GOT3 (cell line): ENCODE measurements around the gene ITCH.
"Not testable (repeated sequence)": the region's sequence is repeated elsewhere in the genome, so short reads cannot be mapped to it uniquely, and the experiment has no call there.

Source experiments
- DNase-seq: peaks from one replicate; lab custom pipeline; 2025; ENCODE audit warnings: mixed read lengths; lab: John Stamatoyannopoulos, UW

ITCH gene

DNA sequence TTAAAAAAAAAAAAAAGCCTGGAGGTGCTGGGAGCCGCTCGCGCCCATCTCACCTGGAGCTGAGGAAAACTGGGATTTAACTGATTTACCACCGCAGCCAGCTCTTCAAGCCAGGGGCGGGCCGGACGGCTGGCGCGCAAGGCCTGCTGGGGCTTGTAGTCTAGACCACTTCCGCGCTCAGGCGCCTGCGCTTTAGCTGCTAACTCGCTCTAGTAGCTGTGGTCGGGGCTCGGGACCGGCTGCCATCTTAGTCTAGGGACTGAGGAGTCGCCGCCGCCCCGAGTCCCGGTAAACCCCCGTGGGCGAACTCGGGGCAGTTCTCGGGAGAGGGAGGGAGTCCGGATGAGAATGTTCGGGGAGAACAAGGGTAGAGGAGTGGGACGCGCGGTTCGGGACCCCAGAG lies at the start of gene ITCH:
Gene ITCH, plus strand, starts transcription at position 212 of the 403 bp plus-strand sequence. CDS start 30,539 bp downstream, outside the sequence.
- peak; percentile 69 for DNase-seq

DNA sequence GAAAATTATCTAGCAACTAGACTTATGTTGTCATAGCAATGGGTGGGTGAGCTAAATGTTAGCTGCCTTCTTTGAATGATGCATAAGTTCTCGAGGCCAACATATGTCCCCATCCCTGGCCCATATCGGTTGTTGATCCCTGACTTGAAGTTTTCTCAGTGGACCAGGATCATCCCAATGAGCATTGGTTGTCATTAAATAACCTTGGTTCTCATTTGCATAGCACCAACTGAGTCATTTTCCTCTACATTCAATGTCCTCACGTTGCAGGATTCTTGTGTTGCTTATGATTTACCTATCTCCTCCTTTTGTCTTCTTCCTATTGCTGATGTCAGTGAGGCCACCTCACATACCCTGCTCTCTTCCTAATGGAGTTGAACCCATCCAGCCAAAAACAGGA lies 47.8 kb upstream of the ITCH start:
- DNase-seq = no peak

DNA sequence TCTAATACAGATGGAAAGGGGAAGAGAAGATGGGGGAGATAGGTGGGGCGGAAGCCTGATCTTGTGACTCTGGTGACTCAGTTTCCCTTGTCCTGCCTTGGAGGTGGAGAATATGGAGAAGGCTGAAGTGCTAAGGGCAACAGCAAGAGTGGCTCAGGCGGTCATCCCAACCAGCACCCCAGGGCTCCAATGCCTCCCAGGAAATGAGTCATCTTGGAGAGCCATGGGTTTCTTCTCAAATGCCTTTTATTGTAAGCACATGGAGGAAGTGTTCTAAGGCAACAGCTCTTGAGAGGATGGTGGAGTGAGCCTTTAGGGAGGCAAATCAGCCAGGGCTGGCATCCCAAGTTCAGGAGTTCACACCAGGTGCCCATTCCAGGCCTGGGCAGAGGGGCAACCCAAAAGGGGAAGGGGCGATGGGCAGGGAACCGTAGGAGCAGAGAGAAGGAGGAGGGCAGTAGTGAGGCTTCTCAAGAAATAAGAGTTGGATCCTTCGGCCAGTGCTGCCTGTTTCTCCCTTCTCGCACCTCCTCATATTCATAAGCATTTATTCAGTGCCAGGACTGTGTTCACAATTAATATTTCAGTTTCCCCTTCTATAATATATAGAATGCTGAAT lies 46.8 kb upstream of the ITCH start:
- DNase-seq = no peak

DNA sequence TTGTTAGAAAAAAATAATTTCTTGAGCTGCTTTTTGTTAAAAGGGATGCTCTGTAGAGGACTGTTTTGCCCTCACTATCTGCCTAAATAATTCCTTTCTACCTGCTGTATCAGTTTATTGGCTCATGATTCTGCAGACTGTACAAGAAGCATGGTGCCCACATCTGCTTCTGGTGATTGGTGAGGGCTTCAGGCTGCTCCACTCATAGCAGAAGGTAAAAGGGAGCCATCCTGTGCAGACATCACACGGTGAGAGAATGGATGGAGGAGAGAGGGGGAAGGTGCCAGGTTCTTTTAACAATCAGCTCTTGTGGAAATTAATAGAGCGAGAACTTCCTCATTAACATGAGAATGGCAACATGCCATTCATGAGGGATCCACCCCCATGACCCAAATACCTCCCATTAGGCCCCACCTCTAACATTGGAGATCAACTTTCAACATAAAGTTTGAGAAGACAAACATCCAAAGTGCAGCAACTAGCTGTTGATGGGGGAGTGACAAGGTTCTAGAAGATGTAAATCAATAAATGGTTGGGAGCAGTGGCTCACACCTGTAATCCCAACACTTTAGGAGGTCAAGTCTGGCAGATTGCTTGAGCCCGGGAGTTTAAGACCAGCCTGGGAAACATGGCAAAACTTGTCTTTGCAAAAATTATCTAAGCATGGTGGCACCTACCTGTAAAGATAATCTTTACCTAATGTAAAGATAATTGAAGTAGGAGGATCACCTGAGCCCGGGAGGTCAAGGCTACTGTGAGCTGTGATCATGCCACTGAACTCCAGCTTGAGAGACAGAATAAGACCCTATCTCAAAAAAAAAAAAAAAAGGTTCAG lies 44.2 kb upstream of the ITCH start:
- DNase-seq = no peak

DNA sequence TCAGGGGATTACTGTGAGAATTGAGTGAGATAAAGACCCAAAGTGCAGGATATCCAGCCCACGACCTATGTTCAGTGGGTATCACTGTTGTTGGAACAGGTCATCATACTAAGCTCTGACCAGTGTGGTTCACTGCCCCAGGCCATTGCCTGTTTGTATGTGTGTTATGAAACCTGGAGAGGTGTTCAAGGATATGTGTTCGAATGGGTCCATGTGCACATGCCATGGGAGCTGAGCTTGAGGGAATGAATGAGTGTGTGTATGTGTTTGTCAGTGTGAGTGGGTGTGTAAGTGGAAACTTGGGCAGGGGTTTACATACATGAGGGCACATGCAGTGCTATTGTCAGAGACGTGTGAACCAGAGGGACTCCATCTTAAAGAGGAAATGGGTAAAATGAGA lies 42.2 kb upstream of the ITCH start:
- no peak for DNase-seq

DNA sequence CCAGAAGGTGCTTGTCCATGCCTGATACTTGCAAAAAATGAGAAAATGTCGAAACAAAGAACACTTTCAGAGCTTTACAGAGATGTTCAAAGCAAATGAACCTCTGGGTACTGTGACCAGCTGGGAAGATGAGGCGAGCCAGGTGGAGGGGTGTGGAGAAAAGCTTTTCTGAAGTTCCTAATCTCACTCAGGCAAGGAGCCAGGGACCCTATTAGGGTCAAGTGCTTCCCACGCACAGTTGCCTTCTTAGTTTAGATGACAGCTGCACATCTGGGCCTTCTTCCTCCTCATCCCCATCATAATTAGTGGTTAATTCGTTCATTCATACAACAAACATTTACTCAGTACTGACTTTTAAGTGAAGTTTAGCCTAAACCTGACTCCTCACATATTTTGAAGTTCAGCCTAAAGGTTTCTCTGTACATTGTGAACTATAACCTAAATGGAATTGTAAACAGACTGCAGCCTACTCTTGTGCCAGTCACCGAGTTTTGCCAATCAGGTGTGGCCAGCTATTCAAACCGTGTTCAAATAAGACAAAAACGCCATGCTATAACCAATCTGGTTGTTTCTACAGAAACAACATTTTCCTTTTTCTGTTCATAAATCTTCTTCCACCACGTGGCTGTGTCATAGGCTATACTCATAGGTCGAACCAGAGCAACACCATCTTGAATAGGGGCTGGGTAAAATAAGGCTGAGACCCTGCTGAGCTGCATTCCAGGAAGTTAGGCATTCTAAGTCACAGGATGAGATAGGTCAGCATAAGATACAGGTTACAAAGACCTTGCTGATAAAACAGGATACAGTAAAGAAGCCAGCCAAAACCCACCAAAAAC lies 40.6 kb upstream of the ITCH start:
- no peak for DNase-seq

DNA sequence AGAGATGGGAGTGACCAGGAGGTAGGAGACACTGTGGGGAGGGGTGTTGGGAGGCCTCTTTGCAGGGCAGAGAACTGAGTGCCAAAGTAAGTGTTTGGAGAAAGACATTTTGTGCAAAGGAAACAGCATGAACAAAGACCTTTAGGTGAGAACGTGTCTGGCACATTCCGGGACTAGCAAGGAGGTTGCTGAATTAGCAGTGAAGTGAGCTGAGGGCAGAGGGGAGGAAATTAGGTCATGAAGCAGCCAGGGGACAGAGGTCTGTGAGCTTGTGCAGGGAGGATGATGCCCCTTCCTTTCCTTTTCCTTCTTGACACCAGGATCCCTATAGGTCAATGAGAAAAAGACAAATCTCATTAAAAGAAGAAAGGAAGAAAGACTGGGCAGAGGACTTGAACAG lies 38.5 kb upstream of the ITCH start:
- DNase-seq = no peak

DNA sequence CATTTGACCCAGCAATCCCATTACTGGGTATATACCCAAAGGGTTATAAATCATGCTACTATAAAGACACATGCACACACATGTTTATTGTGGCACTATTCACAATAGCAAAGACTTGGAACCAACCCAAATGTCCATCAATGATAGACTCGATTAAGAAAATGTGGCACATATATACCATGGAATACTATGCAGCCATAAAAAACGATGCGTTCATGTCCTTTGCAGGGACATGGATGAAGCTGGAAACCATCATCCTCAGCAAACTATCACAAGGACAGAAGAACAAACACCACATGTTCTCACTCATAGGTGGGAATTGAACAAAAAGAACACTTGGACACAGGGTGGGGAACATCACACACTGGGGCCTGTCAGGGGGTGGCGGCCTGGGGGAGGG lies 34.9 kb upstream of the ITCH start:
- DNase-seq = not testable (repeated sequence)

DNA sequence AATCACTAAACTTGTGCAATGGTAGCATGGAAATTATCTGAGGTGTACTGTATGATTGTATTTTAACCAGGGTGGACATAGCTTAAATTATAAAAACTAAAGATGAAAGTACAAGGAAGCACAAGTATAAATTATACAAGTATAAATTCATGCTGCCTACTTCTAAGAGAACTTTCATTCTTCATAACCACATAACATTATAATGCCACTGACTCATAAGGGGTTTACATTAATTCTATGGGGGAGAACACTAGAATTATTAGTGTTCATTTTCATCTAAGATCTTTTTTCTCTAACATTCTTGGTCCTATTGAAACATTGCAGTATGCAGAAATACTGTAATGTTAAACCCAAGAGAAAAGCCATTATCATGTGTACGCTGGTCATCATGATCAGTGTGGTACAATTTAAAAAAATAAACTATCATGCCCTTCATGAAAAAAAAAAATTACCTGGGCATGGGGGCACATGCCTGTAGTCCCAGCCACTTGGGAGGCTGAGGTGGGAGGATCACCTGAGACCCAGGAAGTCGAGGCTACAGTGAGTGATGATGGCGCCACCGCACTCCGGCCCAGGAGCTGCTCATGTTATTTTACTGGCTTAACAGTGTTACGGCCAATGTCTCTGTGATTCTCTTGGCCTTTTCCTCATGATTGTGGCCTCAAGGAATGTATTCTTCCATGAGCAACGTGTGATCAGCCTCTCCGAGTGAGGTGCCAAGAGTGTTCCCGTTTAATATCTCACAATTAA lies 34.0 kb upstream of the ITCH start:
- no peak for DNase-seq

DNA sequence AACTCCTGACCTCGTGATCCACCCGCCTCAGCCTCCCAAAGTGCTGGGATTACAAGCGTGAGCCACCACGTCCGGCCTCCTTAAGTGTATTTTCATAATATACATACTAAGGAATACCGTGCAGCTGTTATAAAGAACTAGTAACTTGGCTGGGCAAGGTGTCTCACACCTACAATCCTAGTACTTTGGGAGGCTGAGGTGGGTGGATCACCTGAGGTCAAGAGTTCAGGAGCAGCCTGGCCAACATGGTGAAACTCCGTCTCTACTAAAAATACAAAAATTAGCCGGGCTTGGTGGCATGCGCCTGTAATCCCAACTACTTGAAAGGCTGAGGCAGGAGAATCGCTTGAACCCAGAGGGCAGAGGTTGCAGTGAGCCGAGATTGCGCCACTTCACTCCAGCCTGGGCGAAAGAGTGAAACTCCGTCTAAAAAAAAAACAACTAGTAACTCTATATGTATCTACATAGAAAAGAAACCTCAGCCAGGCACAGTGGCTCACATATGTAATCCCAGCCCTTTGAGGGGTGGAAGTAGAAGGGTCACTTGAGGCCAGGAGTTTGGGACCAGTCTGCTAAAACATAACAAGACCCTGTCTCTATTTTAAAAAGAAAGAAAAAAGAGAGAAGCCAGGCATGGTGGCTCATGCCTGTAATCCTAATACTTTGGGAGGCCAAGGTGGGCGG lies 32.1 kb upstream of the ITCH start:
- DNase-seq = not testable (repeated sequence)

DNA sequence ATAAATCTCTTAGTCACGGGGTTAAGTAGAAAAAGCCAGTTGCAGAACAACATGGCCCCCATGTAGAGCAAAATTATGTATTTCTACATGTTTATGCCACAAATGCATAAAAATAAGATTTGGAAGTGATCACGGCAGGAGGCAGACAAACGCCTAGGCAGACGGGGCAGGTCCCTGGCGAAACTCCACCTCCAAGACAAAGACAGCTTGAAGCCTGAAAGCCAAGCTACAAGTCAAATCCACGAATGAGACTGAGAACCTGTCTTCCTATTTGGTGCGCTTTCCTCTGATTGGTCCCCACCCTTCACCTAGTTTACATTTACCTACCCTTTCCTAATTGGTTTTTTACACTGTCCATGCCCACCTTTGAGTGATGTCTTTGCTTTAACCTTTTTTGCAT lies 31.2 kb upstream of the ITCH start:
- DNase-seq = no peak

DNA sequence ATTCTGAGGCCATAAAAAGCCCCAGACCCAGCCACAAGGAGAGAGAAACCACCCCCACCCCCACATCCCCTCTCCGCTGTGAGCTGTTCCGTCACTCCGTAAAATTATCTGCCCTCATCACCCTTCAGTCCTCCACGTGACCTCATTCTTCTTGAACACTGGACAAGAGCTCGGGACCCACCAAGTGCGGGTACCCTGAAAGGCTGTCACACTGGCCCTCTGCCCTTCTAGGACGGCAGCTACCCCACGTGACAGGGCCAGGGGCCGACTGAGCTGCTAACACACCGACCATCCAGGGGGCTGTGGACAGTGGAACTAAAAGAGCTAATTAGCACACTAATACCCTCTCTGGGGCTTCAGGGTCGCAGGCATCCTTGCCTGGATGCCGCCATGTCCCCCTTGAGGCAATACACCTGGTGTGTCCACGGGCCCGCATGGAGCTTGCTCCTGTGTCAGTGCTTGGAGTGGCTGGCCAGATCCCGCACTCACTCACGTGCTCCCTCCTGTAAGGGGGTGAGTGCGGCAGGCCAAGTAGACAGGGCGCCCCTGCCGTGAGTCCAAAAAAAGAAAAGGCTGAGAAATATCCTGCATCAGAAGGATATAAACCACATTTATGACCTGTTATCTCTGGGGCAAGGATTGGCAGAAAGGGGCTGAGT lies 30.7 kb upstream of the ITCH start:
- DNase-seq = no peak

DNA sequence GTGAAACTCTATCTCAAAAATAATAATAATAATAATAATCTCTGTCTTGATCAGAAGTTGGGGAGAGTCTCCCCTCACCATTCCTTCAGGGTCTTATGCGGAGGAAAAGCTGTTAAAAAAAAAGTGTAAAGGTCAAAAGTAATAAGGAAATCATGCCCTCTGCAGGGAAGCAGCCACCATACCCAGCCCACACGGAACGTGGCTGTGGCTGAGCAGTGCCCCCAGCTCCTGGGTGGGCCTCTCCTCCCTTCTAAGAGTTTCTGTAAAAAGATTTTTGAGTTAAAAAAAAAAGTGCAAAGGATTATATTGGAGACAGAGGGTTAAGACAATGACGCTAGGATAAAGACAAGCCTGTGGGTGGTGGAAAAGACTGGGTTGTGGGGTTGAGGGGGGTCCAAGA lies 29.3 kb upstream of the ITCH start:
- DNase-seq = no peak

DNA sequence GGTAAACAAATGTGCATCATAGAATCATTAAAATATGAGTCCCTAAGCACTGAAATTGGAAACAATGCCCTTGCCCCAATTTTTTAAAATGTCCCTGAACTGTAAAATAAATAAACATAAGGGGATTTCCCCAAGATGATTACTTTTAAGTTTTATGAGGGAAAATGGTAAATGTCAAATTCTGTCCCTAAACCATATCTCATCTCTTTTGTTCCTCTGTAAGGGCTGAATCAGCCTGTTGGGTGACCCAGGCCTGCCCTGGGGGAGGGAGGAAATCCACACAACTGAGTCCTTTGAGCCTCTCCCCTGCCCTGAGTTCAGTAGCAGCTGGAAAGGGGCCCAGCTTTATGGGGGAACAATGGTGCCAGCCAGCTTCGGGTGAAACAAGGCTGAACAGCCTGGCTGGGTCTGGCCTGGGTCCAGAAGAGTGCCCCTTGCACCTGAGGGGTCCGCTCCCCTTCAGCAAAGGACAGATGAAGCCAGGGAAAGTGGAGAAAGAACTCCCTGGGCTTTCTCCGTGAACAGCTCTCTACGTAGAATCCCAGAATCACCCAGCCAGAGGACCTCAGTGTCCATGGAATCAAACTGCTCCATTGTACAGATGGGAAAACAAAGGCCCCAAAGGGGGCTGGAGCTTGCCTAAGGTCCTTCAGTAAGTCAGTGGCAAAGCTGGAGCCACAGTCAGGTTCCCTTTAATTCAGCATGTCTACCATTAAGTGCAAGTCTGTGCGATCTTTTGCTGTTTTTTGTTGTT lies 28.2 kb upstream of the ITCH start:
- DNase-seq = no peak

DNA sequence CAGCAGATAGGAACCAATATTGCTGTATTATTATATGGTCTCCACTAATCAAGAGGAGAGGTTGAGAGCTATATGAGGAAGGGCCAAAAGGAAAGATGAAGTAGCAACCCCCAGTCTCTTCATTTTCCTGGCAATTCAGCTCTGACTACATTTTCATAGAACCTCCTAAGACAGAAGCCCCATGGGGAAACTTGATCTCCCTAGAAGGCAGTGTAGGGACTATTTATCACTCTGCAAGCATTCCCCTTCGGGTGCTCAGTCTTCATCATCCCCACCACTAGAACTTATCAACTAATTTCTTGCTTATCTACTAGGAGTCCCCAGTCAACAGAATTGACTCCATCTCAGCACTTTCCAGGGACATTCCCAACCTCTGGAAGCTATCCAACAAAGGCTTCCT lies 25.5 kb upstream of the ITCH start:
- no peak for DNase-seq

DNA sequence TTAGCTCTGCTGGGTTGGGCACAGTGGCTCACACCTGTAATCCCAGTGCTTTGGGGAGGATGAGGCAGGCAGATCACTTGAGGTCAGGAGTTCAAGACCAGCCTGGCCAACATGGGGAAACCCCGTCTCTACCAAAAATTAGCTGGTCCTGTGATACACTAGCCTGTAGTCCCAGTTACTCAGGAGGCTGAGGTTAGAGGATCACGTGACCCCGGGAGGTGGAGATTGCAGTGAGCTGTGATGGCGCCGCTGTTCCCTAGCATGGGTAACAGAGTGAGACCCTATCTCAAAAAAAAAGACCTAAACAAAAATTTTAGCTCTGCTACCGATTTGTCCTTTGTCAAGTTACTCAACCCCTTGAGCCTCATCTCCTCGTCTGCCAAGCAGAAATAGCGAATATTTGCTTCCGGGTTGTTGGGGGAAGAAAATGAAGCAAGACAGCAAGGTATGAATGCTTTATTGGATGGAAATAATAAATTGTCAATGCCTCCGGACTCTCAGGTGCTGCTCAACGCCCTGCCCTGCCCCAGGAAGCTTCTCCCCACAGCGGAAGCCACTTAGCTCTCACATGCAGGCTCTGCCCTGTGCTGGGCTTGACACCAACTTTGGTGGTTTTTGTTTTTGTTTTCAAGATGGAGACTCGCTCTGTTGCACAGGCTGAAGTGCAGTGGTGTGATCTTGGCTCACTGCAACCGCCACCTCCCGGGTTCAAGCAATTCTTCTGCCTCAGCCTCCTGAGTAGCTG lies 24.9 kb upstream of the ITCH start:
- no peak for DNase-seq

DNA sequence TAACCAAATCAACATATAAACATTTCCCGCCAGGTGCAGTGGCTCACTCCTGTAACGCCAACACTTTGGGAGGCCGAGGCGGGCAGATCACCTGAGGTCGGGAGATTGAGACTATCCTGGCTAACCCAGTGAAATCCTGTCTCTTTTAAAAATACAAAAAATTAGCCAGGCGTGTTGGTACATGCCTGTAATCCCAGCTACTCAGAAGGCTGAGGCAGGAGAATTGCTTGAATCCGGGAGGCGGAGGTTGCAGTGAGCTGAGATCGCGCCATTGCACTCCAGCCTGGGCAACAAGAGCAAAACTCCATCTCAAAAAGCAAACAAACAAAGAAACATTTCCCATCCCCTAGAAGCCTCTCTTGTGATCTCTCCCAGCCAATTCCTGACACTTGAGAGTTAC lies 22.3 kb upstream of the ITCH start:
- not testable (repeated sequence) for DNase-seq

DNA sequence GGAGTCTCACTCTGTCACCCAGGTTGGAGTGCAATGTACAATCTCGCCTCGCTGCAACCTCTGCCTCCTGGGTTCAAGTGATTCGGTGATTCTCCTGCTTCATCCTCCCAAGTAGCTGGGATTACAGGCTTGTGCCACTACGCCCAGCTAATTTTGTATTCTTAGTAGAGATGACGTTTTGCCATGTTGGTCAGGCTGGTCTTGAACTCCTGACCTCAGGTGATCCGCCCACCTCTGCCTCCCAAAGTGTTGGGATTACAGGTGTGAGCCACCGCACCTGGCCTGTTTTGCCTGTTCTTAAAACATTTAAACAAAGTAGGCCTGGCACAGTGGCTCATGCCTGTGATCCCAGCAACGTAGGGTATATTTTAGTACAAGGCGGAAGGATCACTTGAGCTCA lies 21.9 kb upstream of the ITCH start:
- not testable (repeated sequence) for DNase-seq

DNA sequence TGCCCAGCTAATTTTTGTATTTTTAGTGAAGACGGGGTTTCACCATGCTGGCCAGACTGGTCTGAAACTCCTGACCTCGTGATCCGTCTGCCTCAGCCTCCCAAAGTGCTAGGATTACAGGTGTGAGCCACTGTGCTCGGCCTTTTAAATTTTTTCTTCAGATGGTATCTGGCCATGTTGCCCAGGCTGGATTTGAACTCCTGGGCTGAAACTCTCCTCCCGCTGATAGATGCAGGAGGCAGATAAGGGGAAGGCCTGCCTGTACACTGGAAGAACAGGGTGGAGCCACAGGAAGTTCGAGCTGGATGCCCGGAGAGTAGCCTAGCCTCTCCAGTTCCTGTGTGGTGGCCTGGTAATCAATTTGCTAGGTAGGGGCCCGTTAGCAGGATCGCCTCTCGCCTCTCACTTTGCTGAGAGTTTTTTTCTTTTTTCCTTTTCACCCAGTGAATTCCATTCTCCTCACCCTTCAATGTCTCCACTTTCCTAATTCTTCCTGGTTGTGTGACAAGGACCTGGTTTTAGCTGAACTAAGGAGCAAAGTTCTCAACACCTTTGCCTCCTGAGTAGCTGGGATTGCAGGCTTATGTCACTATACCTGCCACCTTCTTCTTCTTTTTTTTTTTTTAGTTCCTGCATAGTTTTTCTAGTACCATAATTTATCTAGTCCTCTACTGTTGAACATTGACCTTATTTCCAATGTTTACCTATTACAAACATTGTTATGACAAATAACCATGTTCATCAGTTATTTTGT lies 19.4 kb upstream of the ITCH start:
- DNase-seq = no peak
